Loucy (cell line): Measurements from ENCODE around the gene TMEM9.

Experiments
- H2AFZ ChIP-seq: fragments of 200-600 bp; sonication (generic); 2 replicates; pipeline ENCODE4 v1.6.0; 2016; ENCODE audit warnings: antibody characterized with exemption, mild to moderate bottlenecking, low read length, moderate library complexity
- H3F3A ChIP-seq: fragments of 200-600 bp; 2 replicates; pipeline ENCODE4 v1.6.0; 2016; ENCODE audit warnings: antibody characterized with exemption, low read depth, mild to moderate bottlenecking
- H3K27me3 ChIP-seq: fragments of 200-600 bp; sonication (generic); 2 replicates; pipeline ENCODE4 v1.6.1; 2014; ENCODE audit warnings: low read length, mild to moderate bottlenecking; ENCODE audit not compliant: insufficient read depth, poor library complexity, severe bottlenecking
- H3K36me3 ChIP-seq: fragments of 200-600 bp; sonication (generic); 2 replicates; pipeline ENCODE4 v1.6.1; 2016; ENCODE audit warnings: low read length; ENCODE audit not compliant: insufficient read depth
- H3K4me1 ChIP-seq: fragments of 200-600 bp; sonication (generic); 2 replicates; pipeline ENCODE4 v1.5.1; 2014; ENCODE audit warnings: low read length, mild to moderate bottlenecking; ENCODE audit not compliant: insufficient read depth, poor library complexity, severe bottlenecking
- H3K4me2 ChIP-seq: fragments of 200-600 bp; sonication (generic); 2 replicates; pipeline ENCODE4 v1.6.0; 2014; ENCODE audit warnings: antibody characterized with exemption, low read length, low read depth, mild to moderate bottlenecking; ENCODE audit not compliant: poor library complexity, severe bottlenecking
- H3K4me3 ChIP-seq: fragments of 200-600 bp; sonication (generic); 2 replicates; pipeline ENCODE4 v1.5.1; 2014; ENCODE audit warnings: low read length, mild to moderate bottlenecking, mixed read lengths; ENCODE audit not compliant: poor library complexity, severe bottlenecking
- H3K79me2 ChIP-seq: fragments of 200-600 bp; sonication (generic); 2 replicates; pipeline ENCODE4 v1.6.1; 2014; ENCODE audit warnings: low read length; ENCODE audit not compliant: insufficient read depth
- H3K9ac ChIP-seq: fragments of 200-600 bp; sonication (generic); 2 replicates; pipeline ENCODE4 v1.6.0; 2014; ENCODE audit warnings: mild to moderate bottlenecking, low read depth, low read length, moderate library complexity; ENCODE audit not compliant: poor library complexity, severe bottlenecking
- H3K9me2 ChIP-seq: fragments of 200-600 bp; sonication (generic); replicated peaks from 2 replicates; pipeline ENCODE4 v1.6.1; 2016; ENCODE audit warnings: low read depth, low read length, mixed read lengths
- H3K9me3 ChIP-seq: fragments of 200-600 bp; sonication (generic); 2 replicates; pipeline ENCODE4 v1.6.1; 2014; ENCODE audit warnings: mild to moderate bottlenecking, antibody characterized with exemption, low read length, low read depth; ENCODE audit not compliant: insufficient read depth
- H4K20me1 ChIP-seq: fragments of 200-600 bp; sonication (generic); 2 replicates; pipeline ENCODE4 v1.6.0; 2014; ENCODE audit warnings: antibody characterized with exemption, low read length, mild to moderate bottlenecking; ENCODE audit not compliant: insufficient read depth, poor library complexity, severe bottlenecking
- EZH2phosphoT487 ChIP-seq: fragments of 200-600 bp; IDR thresholded peaks from 2 replicates; pipeline ENCODE4 v1.6.1; 2018; ENCODE audit warnings: antibody characterized with exemption, mild to moderate bottlenecking, moderate library complexity, borderline replicate concordance
- TF ChIP-seq, protein P1 (sequence below): fragments of 200-600 bp; sonication (generic); conservative IDR thresholded peaks from 2 replicates; pipeline ENCODE4 v1.5.1; 2014; ENCODE audit warnings: mild to moderate bottlenecking, antibody characterized with exemption, low read length

Gene TMEM9

DNA sequence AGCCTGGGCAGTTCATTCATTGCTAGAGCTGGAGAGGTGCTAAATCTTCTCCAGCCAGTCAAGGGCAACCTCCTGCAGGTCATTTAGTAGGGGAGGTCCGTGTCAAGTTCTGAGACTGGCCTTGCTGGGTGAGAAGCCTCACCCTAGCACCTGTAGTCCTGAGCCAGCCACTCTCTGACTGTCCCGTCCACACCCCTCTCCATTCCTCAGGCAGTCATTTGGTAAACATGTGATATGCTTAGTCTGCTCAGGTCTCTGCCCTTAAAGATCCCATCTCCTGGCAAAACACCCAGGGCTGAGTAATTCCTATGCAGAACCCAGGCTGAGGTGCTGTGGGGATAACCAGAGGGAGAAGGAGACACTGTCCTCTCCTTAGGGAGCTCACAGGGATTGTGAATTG is 22.7 kb upstream of the TMEM9 start:
- Histone ChIP-seq H3K9me3 (no peaks in the 10 kb centered on the region), H3K4me1 (no peaks in the 10 kb centered on the region), H3F3A (no peaks in the 10 kb centered on the region), H3K27me3 (no peaks in the 10 kb centered on the region), H3K79me2 (no peaks in the 10 kb centered on the region), H3K36me3 (no peaks in the 10 kb centered on the region), H4K20me1 (no peaks in the 10 kb centered on the region), H3K9me2 (no peaks in the 10 kb centered on the region), H3K9ac (no peak overlapping the region), H3K4me3 (no peak overlapping the region), H3K4me2 (no peak overlapping the region), H2AFZ (no peak overlapping the region)
- TF ChIP-seq, protein P1, sequence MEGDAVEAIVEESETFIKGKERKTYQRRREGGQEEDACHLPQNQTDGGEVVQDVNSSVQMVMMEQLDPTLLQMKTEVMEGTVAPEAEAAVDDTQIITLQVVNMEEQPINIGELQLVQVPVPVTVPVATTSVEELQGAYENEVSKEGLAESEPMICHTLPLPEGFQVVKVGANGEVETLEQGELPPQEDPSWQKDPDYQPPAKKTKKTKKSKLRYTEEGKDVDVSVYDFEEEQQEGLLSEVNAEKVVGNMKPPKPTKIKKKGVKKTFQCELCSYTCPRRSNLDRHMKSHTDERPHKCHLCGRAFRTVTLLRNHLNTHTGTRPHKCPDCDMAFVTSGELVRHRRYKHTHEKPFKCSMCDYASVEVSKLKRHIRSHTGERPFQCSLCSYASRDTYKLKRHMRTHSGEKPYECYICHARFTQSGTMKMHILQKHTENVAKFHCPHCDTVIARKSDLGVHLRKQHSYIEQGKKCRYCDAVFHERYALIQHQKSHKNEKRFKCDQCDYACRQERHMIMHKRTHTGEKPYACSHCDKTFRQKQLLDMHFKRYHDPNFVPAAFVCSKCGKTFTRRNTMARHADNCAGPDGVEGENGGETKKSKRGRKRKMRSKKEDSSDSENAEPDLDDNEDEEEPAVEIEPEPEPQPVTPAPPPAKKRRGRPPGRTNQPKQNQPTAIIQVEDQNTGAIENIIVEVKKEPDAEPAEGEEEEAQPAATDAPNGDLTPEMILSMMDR = no peak
- no peak for TF ChIP-seq EZH2phosphoT487

DNA sequence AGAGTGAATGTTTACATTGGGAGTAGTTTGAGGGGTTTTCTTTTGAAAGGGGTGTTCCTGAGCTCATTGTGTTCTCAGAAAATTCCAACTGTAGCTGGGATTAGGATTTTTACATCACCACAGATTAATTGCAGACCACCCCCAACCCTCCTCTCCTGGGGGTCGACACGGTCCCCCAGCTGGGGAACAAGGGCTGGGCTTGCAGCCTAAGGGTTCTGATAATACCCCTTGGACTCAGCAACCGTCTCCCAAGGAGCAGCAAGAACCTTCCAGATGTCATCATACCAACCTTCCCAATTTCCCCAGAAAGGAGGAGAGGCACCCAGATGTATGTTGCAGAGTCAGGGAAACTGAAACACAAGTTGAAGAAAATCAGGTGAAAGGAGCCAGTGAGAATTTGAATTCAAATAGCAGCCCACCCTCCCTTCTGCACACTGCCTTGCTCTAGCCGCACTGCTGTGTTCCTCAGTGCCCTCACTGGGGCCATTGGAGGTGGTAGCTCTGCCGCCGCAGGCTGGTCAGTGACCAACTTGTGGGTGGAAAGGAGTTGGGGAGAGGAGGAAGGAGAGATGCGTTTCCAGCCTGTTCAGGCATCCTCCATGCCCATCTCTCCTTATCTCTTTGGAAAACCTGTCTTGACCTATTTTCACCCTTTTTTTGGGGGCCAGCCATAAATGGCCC is 21.7 kb upstream of the TMEM9 start:
- Histone ChIP-seq H3K79me2 (no peaks in the 10 kb centered on the region), H3K36me3 (no peaks in the 10 kb centered on the region), H3K27me3 (peaks cover 4% of the 10 kb centered on the region), H3K4me1 (no peaks in the 10 kb centered on the region), H3K4me2 (no peak overlapping the region), H3F3A (no peaks in the 10 kb centered on the region), H3K9ac (no peak overlapping the region), H3K9me2 (no peaks in the 10 kb centered on the region), H3K9me3 (no peaks in the 10 kb centered on the region), H3K4me3 (no peak overlapping the region), H2AFZ (no peak overlapping the region), H4K20me1 (no peaks in the 10 kb centered on the region)
- TF ChIP-seq, protein P1 = no peak
- TF ChIP-seq EZH2phosphoT487 = no peak

DNA sequence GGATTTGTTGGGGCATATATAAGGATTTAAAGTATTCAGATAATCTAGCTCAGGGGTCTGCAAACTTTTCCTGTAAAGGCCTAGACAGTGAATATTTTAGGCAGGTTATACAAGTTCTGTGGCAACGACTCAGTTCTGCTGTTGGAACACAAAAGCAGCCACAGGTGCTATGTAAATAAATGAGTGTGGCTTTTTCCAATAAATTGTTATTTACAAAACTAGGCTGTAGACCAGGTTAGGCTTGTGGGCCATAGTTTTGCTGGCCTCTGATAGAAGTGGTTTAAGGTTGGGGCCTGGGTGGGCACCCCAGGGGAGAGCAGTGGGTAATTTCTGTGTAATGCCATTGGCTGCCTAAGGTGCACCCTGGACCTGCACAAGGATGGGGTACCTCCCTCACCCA is 19.5 kb upstream of the TMEM9 start:
- no peaks in the 10 kb centered on the region for H3F3A ChIP-seq
- H3K4me1 ChIP-seq = no peaks in the 10 kb centered on the region
- no peak overlapping the region for H3K9ac ChIP-seq
- peaks cover 5% of the 10 kb centered on the region for H3K27me3 ChIP-seq
- no peak overlapping the region for H3K4me2 ChIP-seq
- H4K20me1 ChIP-seq = no peaks in the 10 kb centered on the region
- no peaks in the 10 kb centered on the region for H3K79me2 ChIP-seq
- no peaks in the 10 kb centered on the region for H3K36me3 ChIP-seq
- no peaks in the 10 kb centered on the region for H3K9me3 ChIP-seq
- H3K4me3 ChIP-seq = no peak overlapping the region
- H3K9me2 ChIP-seq = no peaks in the 10 kb centered on the region
- TF ChIP-seq, protein P1 = no peak
- no peak for TF ChIP-seq EZH2phosphoT487
- no peak overlapping the region for H2AFZ ChIP-seq
